GM12873 (cell line): Measurements from ENCODE around the gene MT2A.

ENCODE experiments used
- TF ChIP-seq, protein P1 (sequence below): IDR thresholded peaks from 2 replicates; pipeline ENCODE4 v1.5.1; 2012; ENCODE audit warnings: low read depth, mild to moderate bottlenecking, moderate library complexity, low read length, control low read depth; ENCODE audit not compliant: insufficient read depth; ENCODE audit errors: missing control alignments

The MT2A gene

DNA sequence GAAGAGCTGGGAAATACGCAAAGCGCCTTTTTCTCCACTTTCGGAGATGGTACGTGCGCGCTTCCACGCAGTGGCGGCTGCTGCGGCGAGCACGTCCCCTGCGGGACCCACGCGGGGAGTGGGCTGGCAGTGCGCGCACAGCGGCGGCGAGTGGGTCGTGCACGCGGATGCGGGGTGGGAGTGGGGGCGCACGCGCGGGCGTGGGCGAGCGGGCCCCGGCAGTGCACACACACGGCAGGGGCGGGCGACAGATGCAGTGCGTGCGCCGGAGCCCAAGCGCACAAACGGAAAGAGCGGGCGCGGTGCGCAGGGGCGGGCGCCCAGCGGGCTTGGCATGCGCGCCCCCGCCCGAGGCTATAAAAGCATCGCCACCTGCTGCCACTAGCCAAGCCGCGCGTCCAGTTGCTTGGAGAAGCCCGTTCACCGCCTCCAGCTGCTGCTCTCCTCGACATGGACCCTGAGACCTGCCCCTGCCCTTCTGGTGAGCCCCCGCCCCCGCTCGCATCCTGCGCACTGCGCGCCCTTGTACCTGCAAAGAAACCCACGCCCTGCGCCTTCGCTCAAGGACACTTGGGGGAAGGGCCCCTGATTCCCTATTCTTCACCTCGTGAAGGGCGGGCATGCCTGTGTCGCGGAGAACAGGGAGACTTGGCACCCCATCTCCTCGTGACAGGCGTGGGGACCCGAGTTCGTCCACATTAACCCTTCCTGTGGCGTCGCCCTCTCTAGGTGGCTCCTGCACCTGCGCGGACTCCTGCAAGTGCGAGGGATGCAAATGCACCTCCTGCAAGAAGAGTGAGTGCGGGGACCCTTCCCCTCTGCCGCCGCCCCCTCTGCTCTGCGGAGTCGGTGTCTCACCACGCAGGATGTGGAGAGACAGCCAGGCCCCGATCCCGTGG lies 19.0 kb upstream of the MT2A start, which contains the start of gene MT3:
Gene MT3 (plus strand): TSS at position 388 of the 899 bp plus-strand sequence. CDS start 63 bp downstream, at position 451.
- TF ChIP-seq, protein P1, sequence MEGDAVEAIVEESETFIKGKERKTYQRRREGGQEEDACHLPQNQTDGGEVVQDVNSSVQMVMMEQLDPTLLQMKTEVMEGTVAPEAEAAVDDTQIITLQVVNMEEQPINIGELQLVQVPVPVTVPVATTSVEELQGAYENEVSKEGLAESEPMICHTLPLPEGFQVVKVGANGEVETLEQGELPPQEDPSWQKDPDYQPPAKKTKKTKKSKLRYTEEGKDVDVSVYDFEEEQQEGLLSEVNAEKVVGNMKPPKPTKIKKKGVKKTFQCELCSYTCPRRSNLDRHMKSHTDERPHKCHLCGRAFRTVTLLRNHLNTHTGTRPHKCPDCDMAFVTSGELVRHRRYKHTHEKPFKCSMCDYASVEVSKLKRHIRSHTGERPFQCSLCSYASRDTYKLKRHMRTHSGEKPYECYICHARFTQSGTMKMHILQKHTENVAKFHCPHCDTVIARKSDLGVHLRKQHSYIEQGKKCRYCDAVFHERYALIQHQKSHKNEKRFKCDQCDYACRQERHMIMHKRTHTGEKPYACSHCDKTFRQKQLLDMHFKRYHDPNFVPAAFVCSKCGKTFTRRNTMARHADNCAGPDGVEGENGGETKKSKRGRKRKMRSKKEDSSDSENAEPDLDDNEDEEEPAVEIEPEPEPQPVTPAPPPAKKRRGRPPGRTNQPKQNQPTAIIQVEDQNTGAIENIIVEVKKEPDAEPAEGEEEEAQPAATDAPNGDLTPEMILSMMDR = no peak

DNA sequence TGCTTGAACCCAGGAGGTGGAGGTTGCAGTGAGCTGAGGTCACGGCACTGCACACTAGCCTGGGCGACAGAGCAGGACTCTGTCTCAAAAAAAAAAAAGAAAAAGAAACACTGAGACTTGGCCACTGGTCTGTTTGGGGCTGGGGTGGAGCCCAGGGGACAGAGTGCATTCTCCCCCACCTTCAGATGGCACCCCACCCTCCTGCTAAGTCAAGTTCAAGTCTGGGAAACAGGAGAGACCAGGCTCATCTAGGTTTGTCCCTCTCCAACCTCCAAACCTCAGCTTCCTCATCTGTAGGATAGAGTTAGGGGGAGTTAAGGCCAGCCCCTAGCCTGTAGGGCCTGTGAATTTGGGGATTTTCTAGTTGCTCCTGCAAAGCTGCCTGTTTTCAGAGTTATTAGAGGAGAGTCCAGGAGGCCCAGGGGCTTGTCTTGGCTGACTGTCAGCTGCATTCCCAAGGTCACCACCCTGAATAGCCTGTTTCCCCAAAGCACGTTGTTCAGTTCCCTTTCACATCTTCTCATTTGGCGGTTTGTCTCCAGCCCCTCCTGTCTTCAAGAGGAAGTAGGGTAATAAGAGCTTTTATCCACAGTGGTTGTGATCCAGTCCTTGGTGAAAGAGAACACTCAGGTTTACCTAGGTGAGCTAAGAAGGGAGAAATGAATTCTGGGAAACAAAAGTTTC lies 16.9 kb upstream of the MT2A start:
- TF ChIP-seq, protein P1 = no peak

- TF ChIP-seq, protein P1 = no peak
Observed at GRCh38 chr16:56593573-56594291, 14.7 kb upstream of the MT2A start.

DNA sequence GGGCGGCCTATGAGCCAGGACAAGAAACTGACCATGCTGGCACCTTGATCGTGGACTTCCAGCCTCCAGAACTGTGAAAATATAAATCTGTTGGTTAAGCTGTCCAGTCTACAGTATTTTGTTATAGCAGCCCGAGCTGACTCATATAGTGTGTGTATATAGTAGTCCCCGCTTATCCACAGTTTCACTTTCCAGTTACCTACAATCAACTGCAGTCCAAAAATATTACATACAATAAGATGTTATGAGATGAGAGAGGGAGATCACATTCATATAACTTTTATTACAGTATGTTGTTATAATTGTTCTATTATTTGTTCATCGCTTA lies 14.1 kb upstream of the MT2A start:
- TF ChIP-seq, protein P1 = no peak

DNA sequence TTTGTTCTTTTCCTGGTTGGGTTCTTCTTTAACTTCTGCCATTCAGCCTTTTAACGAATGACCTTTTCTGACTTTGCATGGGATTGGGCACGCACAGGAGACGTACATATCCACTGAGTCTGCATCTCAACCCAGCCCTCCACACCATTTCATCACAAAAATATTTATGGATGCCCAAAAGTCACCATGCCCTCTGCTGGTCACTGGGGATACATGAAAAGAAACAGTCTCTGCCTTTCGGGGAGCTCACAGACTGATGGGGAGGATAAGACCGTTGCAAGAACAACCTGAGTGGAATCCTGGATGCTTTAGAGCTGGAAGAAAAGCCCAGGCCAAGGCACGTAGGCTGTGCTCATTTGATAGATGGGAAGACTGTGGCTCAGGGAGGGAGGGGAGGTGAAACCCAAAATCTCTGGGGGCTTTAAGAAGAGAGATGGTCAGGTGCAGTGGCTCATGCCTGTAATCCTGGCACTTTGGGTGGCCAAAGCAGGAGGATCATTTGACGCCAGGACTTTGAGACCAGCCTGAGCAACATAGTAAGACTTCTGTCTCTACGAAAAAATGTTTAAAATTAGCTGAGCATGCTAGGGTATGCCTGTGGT lies 7.9 kb upstream of the MT2A start:
- TF ChIP-seq, protein P1 = peak; percentile 68

DNA sequence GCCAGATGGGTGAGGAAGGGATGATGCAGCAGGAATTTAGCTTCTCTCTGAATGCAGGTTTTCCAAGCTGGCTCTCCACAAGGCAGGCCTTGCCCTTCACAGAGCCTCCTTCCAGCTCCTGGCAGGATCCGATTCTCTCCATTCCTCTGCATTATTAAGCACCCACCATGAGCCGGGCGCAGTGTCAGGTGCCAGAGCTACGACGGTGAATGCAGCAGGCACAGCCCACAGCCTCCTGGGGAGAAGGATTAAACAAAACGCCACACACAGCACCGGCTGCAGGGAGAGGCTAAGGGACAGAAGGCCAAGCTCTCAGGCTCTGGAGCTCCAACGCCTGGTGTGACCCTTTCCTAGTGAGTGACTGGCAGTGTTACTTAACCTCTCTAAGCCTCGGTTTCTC lies 7.1 kb upstream of the MT2A start:
- TF ChIP-seq, protein P1 = no peak
